AG09319 (cell line): ENCODE measurements around the gene RACK1.
A peak's percentile ranks its signal among the peaks of the same experiment; 100 is the strongest.

Experiments
- DNase-seq: peaks from one replicate; pipeline ENCODE4 v3.0.0-alpha.2; 2010; ENCODE audit warnings: low read depth; ENCODE audit errors: extremely low read depth
- TF ChIP-seq, protein P1 (sequence below): IDR thresholded peaks from 2 replicates; pipeline ENCODE4 v1.5.1; 2011; ENCODE audit warnings: low read depth, mild to moderate bottlenecking, inconsistent platforms, low read length, moderate library complexity

RACK1 gene

DNA sequence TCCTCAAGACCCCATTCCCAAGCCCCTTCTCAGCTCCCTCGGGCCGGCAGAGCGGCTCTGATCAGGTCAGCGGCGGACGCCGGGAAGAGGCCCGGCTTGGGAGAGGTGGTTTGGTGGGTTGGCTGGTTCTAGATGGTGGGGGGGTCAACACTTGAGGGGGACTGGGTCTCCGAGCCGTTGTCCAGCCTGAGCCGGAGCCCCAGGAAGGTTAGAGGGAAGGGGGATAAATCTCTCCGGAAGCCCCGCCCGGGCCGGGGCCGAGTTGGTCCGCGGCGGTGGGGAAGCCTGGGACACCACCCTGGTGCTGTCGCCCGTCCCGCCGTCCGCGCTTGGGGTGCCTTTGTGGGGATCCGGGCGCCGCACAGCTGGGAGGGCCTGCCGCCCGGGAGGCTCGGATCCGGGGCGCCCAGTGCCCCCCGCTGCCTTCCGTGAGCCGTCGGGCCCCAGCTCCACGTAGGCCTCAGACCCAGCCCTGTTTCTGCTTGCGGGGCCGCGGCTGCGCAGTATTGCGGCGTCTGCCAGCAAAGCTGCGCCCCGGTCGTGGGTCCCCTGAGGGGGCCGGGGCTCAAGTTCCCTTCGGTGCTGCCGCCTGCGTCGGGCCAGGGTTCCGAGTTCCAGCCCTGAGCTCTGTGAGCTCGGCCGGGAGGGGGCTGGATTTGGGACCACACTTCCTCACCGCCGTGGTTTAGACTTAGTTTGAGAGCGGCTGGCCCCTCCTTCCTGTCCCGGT is 17.8 kb upstream of the RACK1 start:
- DNase-seq, result no peak
- TF ChIP-seq, protein P1, sequence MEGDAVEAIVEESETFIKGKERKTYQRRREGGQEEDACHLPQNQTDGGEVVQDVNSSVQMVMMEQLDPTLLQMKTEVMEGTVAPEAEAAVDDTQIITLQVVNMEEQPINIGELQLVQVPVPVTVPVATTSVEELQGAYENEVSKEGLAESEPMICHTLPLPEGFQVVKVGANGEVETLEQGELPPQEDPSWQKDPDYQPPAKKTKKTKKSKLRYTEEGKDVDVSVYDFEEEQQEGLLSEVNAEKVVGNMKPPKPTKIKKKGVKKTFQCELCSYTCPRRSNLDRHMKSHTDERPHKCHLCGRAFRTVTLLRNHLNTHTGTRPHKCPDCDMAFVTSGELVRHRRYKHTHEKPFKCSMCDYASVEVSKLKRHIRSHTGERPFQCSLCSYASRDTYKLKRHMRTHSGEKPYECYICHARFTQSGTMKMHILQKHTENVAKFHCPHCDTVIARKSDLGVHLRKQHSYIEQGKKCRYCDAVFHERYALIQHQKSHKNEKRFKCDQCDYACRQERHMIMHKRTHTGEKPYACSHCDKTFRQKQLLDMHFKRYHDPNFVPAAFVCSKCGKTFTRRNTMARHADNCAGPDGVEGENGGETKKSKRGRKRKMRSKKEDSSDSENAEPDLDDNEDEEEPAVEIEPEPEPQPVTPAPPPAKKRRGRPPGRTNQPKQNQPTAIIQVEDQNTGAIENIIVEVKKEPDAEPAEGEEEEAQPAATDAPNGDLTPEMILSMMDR, result no peak

DNA sequence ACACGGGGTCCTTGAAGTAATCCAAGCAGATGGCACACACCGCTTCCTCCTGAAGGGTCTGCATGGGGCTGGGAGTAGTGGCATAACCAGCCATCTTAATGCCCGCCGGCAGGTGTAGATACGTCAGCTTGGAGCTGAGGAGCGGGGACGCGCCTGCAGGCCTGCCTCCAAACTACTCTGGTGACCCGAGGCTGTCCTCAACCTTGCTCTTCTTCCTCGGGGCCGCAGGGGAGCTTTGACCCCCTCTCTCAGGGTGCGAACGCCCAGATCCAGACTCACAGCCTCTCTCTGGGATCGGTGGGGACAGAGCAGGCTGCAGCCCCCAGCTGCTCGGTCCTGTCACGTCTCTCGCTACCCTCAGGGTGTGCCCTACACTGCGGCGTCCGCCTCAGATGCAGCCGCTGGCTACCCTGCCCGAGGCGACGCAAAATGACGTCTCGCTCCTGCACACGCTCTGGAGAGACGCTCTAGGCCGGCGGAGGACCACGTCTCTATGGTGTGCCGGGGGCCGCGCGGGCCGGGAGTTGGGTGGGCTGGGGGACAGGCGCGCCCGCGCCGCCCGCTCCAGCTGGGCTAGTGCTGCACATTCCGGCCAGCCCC is 17.1 kb upstream of the RACK1 start, which contains the start of gene TRIM52:
TSS of gene TRIM52 (minus strand) at position 424 of the 600 bp plus-strand sequence. CDS start at position 94, 330 bp downstream.
- DNase-seq, result peak; percentile 68
- TF ChIP-seq, protein P1, result no peak

DNA sequence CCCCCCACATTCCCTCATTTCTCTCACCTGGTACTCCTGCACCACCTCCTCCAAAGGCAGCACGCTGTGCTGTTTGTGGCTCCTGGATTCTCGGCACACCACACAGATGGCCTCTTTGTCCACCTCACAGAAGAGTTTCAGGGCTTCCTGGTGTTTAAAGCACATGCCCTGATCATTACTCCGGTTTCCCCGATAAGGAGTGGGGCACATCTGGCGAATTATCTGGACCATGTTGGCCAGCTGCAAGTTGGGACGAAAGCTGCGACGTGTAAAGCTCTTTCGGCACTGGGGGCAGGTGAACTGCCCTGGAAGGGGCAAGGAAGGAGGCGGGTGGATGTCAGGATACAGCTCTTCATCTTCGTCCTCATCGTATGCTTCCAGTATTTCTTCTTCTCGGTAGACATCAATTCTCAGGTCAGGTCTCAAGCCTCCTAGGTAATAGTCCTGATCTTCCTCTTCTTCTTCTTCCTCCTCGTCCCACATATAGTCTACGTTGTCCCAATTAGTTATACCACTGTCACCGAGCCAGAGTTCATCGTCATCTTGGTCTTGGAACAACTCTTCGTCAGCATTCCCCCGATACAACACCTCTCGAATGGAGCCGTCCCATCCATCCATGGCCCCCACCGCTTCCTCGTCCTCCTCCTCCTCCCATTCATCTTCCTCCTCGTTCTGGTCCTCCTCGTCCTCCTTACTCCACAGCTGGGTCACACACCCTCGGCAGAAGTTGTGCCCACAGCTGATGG is 16.4 kb upstream of the RACK1 start:
- TF ChIP-seq, protein P1, result no peak
- no peak for DNase-seq

DNA sequence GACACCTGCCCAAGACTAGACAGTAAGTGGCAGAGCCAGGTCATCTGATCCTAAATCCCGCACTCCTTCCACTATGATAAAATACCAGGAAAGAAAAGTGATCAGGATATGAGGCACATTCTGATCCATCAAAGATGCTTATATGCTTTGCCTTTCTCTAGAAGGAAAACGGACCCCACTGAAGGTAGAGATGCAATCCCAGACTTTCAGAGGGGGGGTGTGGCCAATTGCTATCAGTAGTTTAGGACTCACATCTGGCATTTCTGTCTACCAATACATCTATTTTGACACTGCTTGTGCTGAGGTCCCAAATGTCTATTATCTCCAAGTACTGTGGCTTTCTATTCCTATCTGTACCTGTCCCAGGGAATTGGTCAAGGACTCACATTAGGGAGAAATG is 15.6 kb upstream of the RACK1 start:
- no peak for DNase-seq
- TF ChIP-seq, protein P1, result no peak

DNA sequence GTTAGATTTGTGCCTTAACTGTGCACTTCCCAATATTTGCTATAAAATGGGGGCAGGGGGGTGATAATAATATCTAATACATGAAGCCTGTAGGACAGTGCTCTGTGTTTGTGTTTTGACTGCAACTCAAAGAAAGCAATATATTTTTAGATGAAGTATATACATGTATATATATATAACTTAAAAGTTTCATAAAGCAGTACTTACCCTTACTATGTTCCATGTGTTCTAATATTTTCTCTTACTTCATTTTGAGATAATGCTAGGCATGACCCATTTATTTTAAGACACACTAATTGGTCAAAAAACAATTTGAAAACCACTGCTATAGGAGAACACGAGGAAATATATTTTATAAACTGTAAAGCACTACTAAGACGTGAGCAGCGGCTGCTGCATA is 14.9 kb upstream of the RACK1 start:
- DNase-seq, result no peak
- TF ChIP-seq, protein P1, result no peak

DNA sequence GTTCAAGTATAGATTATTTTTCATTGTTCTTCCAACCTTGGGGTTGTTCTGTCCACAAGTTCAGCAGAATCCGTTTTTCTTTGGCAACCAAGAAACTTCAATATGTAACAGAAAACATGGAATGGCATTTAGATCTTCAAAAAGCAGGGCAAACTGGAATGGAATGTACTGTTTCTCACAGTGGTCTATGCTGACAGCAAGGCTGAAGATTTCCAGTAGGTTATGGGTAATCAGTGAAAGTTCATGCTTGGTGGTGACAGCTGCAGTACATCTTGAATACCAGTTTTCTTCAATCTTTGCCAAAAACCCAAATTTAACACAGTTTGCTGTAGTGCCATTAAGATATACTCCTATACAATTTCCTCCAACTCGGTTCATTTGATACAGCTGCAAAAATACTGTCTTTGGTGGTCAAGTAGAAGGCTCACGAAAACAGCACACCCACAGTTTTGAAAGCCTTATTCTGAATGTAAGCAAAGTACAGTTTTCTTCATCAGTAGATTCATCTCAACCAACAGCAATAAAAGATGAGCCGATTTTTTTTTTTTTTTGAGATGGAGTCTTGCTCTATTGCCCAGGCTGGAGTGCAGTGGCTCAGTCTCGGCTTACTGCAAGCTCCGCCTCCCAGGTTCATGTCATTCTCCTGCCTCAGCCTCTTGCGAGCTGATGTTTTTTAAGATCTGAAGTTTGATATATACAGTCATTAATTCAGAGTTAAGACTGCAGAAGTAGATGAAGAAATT is 12.3 kb upstream of the RACK1 start:
- DNase-seq, result no peak
- TF ChIP-seq, protein P1, result no peak
